HFFc6 (cell line): ENCODE measurements around the gene CCL1. TPM values are rescaled to one million over a fixed set of nuclear protein-coding genes. Genes with fewer than 3 reads are reported as not detected.

Experiments used
- DNase-seq: peaks from one replicate; pipeline ENCODE4 v3.0.0-alpha.2; 2018
- H3K27ac Mint-ChIP-seq: 2 replicates; pipeline ENCODE4 v1.8.0; 2020; ENCODE audit warnings: mild to moderate bottlenecking, mixed read lengths
- H3K27me3 Mint-ChIP-seq: 2 replicates; pipeline ENCODE4 v1.8.0; 2021; ENCODE audit warnings: mild to moderate bottlenecking, moderate library complexity, mixed read lengths; ENCODE audit not compliant: insufficient read depth
- H3K36me3 Mint-ChIP-seq: 2 replicates; pipeline ENCODE4 v1.8.0; 2021; ENCODE audit warnings: low read depth, mixed read lengths
- H3K4me1 Mint-ChIP-seq: 2 replicates; pipeline ENCODE4 v1.8.0; 2020; ENCODE audit warnings: low read depth, mixed read lengths
- H3K4me3 Mint-ChIP-seq: 2 replicates; pipeline ENCODE4 v1.8.0; 2020; ENCODE audit warnings: mild to moderate bottlenecking, moderate library complexity, mixed read lengths
- H3K9me3 Mint-ChIP-seq: 2 replicates; pipeline ENCODE4 v1.8.0; 2020; ENCODE audit warnings: mild to moderate bottlenecking, mixed read lengths
- total RNA-seq, 6 experiments: library from RNA; stranded (reverse); fragmentation: NEBNext Ultra II Directional; extraction: Animal tissue kit (Norgen Biotek cat#: 25700); gene quantifications; 2 replicates in 1 of 6; 3 replicates in 5 of 6; pipeline ENCODE4 v1.2.3, GENCODE V29; 2021
- TF ChIP-seq, protein P1 (sequence below): fragments of 200-600 bp; sonication (generic); IDR thresholded peaks from 2 replicates; pipeline ENCODE4 v1.5.0; 2021; ENCODE audit warnings: antibody characterized with exemption, mild to moderate bottlenecking

The CCL1 gene
- total RNA-seq, 6 experiments from 2014 or later: 0.55 TPM; not detected in 5

DNA sequence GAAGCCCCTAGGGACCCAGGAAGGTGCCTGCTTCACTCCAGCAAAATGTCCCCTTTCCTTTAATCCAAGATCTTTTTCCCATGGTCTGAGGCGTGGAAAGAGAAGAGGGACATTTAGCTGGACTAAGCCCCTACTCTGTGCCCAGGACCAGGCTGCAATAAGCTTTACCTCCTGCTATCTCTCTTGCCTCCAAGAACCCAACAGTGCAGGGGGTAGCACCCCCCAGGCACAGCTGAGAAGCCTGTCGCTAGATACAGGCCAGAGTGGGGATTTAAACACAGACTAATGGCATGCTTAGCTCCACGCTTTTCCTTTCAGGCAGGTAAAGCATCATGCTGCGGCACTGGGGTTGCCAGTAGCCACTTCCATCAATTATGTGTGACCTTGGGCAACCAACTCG, 24.5 kb upstream of the CCL1 start:
- TF ChIP-seq, protein P1, sequence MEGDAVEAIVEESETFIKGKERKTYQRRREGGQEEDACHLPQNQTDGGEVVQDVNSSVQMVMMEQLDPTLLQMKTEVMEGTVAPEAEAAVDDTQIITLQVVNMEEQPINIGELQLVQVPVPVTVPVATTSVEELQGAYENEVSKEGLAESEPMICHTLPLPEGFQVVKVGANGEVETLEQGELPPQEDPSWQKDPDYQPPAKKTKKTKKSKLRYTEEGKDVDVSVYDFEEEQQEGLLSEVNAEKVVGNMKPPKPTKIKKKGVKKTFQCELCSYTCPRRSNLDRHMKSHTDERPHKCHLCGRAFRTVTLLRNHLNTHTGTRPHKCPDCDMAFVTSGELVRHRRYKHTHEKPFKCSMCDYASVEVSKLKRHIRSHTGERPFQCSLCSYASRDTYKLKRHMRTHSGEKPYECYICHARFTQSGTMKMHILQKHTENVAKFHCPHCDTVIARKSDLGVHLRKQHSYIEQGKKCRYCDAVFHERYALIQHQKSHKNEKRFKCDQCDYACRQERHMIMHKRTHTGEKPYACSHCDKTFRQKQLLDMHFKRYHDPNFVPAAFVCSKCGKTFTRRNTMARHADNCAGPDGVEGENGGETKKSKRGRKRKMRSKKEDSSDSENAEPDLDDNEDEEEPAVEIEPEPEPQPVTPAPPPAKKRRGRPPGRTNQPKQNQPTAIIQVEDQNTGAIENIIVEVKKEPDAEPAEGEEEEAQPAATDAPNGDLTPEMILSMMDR: no peak
- Mint-ChIP-seq H3K4me1 (peaks cover 9% of the 10 kb centered on the region), H3K27me3 (peaks cover 5% of the 10 kb centered on the region), H3K4me3 (no peak overlapping the region), H3K27ac (no peak overlapping the region), H3K9me3 (no peaks in the 10 kb centered on the region), H3K36me3 (no peaks in the 10 kb centered on the region)
- DNase-seq: no peak

DNA sequence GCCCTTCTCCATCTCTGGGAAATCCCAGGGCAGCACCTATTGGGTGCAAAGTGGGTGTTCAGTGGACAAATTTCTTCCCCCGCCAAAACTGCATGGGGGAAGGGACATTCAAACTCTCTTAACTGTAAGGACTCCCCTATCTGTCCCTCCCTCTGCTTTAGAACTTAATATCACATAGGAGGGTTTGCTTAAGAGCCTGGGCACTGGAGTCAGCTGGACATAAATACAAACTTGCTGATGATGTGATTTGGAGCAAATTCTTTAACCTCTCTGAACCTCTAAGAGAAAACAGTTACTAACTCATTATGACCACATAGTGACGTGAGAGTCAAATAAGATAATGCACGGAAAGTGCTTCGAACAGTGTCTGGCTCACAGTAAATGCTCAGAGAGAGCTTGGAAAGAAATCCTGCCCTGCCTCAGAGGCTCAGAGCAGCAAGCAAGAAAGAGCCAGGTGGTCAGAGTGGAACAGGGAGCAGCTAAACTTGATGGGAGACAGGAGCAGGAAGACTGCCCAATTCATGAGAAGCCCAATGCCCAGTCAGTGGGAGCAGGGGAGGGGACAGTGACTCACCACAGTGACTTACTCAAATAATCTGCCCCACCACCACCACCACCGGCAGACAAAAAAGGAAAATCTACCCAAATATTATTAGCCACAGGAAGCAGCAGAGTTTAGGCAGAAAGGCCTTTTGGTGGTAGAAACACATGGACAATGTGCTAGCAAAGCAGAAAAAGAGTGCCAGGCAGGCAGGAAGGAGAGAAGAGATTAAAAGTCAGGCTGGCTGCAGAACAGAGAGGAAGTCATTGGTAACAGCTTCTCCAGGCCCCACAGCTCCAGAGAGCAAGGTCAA, 23.9 kb upstream of the CCL1 start:
- peaks cover 4% of the 10 kb centered on the region for H3K27me3 Mint-ChIP-seq
- DNase-seq: no peak
- no peaks in the 10 kb centered on the region for H3K36me3 Mint-ChIP-seq
- no peak overlapping the region for H3K4me3 Mint-ChIP-seq
- H3K27ac Mint-ChIP-seq: no peak overlapping the region
- H3K4me1 Mint-ChIP-seq: peaks cover 9% of the 10 kb centered on the region
- H3K9me3 Mint-ChIP-seq: no peaks in the 10 kb centered on the region
- TF ChIP-seq, protein P1: no peak

DNA sequence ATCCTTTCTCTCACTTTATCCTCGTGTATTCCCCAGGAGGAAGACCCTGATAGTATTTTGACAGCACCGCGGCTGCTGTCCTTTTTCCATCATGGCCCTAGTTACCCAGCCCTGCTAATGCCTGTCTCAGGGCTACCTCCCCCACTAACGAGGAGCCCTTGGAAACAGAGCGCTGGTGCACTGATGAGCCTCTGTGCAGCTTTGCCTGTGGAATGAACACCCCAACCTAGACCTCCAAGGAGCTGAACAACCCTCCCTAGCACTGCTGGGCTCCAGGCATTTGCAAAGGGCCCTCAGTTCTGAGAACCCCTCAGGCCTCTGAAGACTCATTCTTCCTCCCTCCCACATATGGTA, 23.3 kb upstream of the CCL1 start:
- Mint-ChIP-seq H3K4me1 (peaks cover 9% of the 10 kb centered on the region), H3K27me3 (peaks cover 4% of the 10 kb centered on the region; the same call in 1 of the 2 replicates), H3K27ac (no peak overlapping the region), H3K9me3 (no peaks in the 10 kb centered on the region), H3K36me3 (no peaks in the 10 kb centered on the region), H3K4me3 (no peak overlapping the region)
- no peak for DNase-seq
- TF ChIP-seq, protein P1: no peak

DNA sequence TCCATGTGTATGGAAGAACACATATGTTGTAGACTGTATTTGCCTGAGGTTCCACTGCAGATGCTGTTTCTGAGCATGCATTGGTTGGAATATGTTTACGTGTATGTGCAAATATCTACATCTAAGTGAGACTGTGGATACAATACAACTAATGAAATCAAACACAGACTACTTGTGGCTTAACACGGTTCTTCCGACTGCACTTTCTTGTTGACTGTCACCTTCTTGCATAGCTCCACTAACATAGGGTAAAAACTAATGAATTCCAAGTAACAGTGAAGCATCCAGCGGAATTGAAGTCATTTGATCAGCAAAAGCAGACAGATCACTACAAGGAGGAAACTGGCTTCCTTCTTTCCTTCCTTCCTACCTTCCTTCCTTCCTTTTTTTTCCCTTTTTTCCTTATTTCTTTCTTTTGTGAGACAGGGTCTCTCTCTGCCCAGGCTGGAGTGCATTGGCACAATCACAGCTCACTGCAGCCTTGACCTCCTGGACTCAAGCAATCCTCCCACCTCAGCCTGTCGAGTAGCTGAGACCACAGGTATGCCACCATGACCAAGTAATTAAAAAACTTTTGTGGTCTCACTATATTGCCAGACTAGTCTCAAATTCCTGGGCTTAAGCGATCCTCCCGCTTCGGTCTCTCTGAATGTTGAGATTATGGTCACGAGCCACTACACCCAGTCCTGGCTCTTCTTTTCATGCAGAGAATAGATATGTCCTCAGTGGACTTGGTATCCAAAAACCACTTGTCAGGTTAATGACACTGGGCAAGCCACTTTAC, 22.0 kb upstream of the CCL1 start:
- Mint-ChIP-seq H3K36me3 (no peaks in the 10 kb centered on the region), H3K27ac (no peak overlapping the region), H3K4me3 (no peak overlapping the region), H3K9me3 (no peaks in the 10 kb centered on the region), H3K4me1 (peaks cover 9% of the 10 kb centered on the region), H3K27me3 (peaks cover 4% of the 10 kb centered on the region; the same call in 1 of the 2 replicates)
- no peak for DNase-seq
- TF ChIP-seq, protein P1: no peak

DNA sequence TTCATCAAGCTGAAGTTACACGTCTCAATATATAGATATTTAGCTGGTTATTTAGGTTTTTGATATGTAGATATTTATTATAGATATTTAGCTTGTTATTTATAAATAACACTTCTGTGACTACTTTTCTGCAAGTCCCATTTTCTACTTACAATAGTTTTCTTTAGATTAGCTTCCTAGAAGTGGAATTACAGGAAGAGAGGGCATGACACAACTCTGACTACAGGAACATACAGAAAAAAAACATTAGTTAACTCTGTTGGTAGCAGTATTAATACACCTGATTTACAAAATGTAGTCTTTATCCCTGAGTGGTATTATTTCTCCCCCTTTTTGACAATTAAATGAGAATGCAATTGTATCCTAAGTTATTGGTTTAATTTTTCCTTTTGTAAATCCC, 21.2 kb upstream of the CCL1 start:
- H3K9me3 Mint-ChIP-seq: no peaks in the 10 kb centered on the region
- TF ChIP-seq, protein P1: no peak
- no peak for DNase-seq
- peaks cover 9% of the 10 kb centered on the region for H3K4me1 Mint-ChIP-seq
- H3K36me3 Mint-ChIP-seq: no peaks in the 10 kb centered on the region
- peaks cover 4% of the 10 kb centered on the region; the same call in 1 of the 2 replicates for H3K27me3 Mint-ChIP-seq
- no peak overlapping the region for H3K27ac Mint-ChIP-seq
- no peak overlapping the region for H3K4me3 Mint-ChIP-seq
